ENCODE measurements around the gene PABPN1L.

DNA sequence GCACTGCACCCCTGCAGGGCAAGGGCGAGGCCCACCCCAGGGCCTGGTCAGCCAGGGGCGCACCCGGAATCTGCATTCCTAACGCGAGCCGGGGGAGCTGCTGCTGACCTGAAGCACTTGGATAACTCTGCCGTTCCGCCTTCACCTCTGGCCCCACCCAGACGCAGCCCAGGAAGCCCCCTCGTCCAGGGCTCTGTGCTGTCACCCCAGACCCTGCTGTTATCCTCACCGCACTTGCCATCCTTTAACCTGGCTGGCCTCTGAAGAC is 13.3 kb upstream of the PABPN1L start:
- TF ChIP-seq TAF1 (IDR thresholded peaks at IDR 0.05; ENCODE audit: borderline replicate concordance, insufficient read depth, low read length) (no peak), POLR2AphosphoS5 (IDR thresholded peaks at IDR 0.05; ENCODE audit: low read depth, low read length) (no peak), SIN3A (IDR thresholded peaks at IDR 0.05; ENCODE audit: borderline replicate concordance, insufficient read depth, low read length) (no peak), FOXP2 (optimal IDR thresholded peaks at IDR 0.05; ENCODE audit: borderline replicate concordance, extremely low read depth, extremely low read length, insufficient read depth) (no peak)

Measured in PFSK-1 (cell line).